DOHH2 (cell line): Measurements from ENCODE around the gene TOX3.

Experiments
- EZH2phosphoT487 ChIP-seq: fragments of 200-600 bp; sonication (generic); IDR thresholded peaks from 2 replicates; pipeline ENCODE4 v1.6.1; 2017; ENCODE audit warnings: borderline replicate concordance, mild to moderate bottlenecking, antibody characterized with exemption, low read length, moderate library complexity, mixed read lengths
- TF ChIP-seq, protein P1 (sequence below): fragments of 200-600 bp; sonication (generic); IDR thresholded peaks from one replicate; pipeline ENCODE4 v1.5.1; 2014; ENCODE audit warnings: antibody characterized with exemption, mild to moderate bottlenecking, low read depth, low read length; ENCODE audit not compliant: poor library complexity, severe bottlenecking

DNA sequence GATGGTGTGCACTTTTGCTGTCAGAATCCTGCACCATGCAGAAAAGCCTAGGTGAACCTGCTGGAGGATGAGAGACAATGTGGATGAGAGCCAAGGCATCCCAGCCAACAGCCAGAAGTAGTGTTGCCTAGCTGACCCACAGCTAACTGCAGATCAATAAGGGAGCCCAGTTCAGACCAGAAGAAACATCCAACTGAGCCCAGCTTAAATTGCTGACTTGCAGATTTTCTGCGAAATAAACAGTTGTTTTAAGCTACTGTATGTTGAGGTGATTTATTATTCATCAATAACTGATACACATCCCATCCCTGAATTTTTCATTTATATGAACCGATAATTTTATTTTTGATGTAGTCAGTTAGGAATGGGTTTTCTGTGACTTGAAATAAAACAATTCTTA is 39.2 kb upstream of the TOX3 start:
- TF ChIP-seq, protein P1, sequence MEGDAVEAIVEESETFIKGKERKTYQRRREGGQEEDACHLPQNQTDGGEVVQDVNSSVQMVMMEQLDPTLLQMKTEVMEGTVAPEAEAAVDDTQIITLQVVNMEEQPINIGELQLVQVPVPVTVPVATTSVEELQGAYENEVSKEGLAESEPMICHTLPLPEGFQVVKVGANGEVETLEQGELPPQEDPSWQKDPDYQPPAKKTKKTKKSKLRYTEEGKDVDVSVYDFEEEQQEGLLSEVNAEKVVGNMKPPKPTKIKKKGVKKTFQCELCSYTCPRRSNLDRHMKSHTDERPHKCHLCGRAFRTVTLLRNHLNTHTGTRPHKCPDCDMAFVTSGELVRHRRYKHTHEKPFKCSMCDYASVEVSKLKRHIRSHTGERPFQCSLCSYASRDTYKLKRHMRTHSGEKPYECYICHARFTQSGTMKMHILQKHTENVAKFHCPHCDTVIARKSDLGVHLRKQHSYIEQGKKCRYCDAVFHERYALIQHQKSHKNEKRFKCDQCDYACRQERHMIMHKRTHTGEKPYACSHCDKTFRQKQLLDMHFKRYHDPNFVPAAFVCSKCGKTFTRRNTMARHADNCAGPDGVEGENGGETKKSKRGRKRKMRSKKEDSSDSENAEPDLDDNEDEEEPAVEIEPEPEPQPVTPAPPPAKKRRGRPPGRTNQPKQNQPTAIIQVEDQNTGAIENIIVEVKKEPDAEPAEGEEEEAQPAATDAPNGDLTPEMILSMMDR: no peak
- no peak for TF ChIP-seq EZH2phosphoT487
